HG03103 (cell line): Measurements from ENCODE around the gene FOXO1.
"Not testable (repeated sequence)": the region's sequence is repeated elsewhere in the genome, so short reads cannot be mapped to it uniquely, and the experiment has no call there.

Experiments
- ATAC-seq: cut with Tn5 transposase; IDR thresholded peaks from one replicate; pipeline ENCODE4 v1.9.1; 2021; ENCODE audit warnings: low read depth; ENCODE audit not compliant: unreplicated experiment

Gene FOXO1

DNA sequence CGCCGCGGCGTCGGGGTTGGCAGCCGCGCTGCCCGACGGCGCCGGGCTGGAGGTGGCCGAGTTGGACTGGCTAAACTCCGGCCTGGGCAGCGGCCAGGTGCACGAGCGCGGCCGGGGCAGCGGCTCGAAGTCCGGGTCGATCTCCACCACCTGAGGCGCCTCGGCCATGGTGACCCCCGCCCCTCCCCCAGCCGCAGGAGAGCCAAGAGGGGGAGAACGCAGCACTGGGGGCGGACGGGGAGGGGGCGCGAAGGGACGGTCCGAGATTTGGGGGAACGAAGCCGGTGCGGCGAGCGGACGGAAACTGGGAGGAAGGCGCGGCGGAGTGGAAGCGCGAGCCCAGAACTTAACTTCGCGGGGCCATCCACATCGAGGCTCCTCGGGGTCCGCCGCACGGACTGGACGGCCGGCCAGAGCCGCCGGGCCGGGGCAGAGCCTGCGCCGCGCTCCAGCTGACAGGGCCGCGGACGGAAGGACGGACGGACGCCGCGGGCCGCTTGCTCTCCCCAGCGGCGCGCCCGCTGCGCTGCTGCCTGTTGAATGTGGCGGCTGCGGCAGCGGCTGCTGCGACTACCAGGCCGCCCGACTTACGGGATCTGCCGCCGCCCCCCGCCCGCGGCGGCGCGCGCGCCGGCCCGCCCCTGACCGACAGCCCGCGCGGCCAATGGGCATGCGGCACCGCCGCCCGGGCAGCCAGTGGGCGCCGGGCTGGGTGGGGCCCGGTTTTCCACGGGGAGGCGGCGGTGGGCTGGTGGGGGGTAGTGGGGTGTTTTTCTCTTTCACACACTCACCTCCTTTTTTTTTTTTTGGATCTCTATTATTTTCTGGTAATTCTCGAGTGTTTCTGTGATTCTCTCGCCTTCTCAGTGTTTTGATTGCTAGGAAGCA is at the start of gene FOXO1:
TSS of gene FOXO1 (minus strand) at position 597 of the 888 bp plus-strand sequence. CDS start at position 168, 429 bp downstream.
- peak; percentile 48 for ATAC-seq

DNA sequence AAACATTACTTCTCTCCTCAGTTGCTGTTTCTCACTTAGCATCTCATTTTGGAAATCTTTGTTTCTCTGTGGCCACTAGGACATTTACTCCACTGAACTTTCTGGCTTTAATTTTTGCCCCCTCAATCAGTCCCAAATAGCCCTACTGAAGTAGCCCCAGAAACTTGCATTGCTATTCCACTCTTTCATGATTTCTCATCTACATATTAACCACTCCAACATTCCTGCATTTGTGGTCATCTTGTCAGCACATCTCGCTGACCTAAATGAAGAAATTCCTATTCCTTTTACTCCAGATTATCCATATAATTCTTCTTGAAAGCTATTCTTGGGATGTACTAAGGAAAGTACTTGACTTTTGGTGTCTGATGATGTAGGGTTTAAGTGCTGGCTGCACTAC is 48.0 kb upstream of the FOXO1 start:
- ATAC-seq = not testable (repeated sequence)

DNA sequence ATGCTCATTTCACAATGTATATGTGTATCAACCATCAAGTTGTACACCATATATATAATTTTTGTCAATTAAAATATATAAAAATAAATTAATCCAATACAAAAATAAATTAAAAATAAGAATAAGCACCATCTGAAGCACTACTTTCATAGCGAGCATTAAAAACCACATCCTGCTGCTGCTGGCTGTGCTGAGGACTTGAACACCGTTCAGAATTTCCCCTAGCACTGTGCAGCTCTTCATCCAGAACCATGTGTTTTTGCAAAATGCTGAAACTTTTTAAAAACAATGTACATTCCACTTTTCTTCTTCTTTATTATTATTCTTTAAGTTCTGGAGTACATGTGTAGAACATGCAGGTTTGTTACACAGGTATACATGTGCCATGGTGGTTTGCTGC is 40.0 kb upstream of the FOXO1 start:
- no peak for ATAC-seq

DNA sequence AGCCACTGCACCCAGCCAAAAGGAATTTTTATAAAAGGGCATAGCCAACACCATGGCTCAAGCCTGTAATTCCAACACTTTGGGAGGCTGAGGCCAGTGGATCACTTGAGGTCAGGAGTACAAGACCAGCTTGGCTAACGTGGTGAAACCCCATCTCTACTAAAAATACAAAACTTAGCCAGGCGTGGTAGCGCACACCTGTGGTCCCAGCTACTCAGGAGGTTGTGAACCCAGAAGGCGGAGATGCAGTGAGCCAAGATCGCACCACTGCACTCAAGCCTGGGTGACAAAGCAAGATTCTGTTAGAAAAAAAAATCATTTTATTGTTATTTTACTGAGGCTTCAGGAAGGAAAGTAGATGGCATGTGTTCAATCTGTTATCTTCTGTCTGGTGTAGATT is 31.3 kb upstream of the FOXO1 start:
- peak; percentile 61 for ATAC-seq

DNA sequence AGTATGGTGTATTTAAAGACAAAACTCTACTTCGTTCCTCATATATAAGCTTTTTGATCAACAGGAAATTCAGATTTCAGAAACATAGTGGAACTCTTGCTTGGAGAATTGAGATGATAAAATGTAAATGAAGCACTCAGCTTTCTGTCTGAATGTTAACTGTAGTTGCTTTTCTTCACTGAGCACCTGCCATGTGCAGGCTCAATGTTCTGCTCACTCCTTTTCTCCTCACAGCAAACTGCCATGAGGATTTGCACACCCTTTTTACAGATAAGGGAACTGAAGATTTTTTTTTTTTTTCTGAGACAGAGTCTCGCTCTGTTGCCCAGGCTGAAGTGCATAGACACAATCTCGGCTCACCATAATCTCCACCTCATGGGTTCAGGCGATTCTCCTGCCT is 28.0 kb upstream of the FOXO1 start:
- ATAC-seq = no peak

DNA sequence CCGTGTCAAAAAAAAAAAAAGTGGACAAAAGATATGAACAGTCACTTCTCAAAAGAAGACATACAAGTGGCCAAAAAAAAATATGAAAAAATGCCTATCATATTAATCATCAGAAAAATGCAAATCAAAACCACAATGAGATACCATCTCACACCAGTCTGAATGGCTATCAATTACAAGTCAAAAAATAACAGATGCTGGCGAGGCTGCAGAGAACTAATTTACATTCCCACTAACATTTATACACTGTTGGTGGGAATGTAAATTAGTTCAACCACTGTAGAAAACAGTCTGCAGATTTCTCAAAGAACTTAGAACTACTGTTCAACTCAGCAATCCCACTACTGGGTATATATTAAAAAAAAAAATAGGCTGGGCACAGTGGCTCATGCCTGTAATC is 26.5 kb upstream of the FOXO1 start:
- no peak for ATAC-seq

DNA sequence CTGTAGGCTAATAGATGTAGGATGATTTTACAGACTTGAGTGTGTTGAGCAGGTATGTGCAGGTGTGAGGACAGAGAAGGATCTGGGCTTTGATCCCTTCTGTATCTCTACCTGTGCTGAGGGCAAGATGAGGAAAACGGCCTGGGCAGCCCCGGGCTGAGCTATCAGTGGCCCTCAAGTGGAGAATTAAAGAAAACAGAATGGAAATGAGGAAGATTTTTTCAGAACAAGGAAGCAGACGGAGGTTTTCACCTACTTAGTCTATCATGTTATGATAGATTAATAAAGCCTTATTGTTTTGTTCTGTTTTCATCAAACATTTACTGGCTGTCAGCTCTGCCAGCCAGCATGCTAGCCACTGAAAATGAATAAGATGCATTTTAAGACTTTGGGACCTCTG is 22.3 kb upstream of the FOXO1 start:
- no peak for ATAC-seq

DNA sequence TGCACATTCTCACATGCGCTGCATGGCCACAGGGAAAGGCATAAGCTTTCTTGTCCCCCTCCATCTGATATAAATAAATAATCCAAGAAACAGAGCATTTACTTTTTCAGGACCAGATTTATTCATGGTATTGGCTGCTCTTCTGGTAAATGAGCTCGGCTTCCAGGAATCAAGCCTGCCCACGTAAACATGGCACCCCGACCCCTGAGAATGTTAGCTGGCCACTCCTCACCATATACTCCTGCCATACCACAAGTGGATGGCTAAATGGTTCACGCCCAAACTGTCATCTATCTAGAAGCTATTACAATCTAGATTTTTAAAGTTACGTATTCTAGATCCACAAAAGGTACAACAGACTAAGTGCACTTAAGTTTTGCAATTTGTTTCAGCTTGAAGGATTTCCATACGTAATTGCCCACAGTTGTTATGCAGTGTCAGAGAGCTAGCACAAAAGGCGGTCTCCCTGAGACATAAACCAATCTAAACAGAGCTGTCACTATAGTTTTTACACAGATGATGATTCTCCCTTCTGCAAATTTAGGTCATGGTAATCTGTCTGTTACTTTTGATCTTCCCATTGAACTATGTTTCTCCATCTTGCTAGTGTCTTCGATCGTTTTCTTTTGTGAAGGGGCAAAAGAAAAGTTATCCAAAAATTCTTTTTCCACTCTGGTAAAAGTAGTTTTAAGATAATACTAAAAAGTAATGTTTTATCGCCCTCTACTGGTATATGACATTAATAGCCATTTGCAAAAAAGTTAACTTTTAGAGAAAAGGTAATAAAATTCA is 16.2 kb upstream of the FOXO1 start:
- no peak for ATAC-seq

DNA sequence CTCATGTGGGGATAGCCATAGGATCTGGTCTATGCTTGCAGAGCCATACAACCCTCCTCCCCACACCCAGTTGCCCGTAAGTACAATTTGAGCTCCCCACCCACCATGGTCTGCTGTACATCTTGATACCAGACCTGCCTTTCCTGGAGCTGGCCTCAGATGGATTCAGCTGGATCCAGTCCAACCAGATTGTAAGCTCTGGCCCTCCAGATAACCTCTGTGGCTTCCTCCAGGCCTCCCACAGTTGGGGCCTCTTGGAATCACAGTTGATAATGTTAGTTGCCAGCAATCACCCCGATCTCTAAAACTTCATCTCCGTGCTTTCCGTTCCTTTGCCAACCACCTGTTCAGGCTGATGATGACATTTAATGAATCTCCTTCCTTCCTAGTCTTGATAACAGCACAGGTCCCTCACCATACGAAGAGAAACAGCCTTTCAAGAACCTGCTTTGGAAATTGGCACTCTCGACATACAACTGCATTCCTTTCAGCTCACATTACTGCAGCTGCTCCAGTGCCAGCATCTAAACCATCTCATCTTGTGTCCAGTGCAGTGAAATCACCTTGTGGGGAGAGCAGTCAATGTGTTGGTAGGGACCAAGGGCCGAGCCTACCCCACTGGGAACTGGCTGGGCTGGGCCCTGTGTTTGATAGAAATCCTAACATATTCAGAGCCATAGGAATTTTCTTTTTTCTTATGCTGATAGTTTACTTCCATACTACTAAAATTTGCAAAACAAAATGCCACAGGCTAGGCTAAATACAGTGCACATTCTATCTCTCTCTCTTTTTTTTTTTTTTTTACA is 15.1 kb upstream of the FOXO1 start:
- no peak for ATAC-seq

DNA sequence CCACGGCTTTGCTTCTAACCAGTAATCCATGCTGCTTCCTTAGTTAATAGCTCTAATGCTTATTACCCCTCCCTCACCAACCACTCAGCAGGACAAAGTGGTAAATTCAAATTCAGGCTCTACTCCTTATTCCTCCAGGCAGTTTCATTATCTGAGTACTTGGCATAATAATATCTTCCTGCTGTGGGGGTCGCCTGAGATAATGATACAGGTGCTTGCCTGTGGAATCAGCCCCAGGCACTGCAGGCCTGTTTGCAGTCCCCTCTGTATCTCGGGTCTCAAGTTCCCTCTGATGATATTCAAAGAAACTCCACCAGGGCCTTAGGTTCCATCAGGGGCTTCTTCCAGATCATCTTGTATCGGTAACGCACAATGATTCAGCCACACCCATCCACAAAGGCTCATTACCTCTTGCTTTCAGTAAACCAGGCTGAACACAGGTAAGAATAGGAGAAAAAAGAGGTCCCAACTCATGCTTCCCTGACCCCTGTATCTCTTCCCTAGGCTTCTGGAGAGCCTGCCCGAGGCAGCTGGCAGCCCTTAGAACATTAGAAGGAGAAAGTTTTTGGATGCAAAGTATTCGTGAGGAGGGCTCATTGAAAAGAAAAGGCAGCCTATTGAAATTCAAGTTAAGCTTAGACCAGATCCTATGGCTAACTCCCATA is 14.3 kb upstream of the FOXO1 start:
- ATAC-seq = no peak

DNA sequence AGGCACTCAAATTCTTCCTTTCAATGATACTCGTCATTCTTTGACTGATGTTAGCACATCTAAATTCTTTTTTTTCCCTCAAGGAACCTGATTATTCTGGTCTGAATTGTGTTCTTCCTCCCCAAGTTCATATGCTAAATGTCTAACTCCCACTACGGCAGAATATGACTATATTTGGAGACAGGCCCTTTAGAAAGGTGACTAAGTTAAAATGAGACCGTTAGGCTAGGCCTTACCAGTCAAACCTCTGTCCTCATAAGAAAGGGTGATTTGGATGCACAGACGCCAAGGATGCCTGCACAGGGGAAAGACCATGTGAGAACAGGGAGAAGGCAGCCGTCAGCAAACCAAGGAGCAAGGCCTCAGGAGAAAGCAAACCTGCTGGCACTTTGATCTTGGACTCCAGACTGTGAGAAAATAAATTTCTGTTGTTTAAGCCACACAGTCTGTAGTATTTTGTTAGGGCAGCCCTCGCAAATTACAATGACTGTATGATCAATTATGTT is 13.1 kb upstream of the FOXO1 start:
- no peak for ATAC-seq

DNA sequence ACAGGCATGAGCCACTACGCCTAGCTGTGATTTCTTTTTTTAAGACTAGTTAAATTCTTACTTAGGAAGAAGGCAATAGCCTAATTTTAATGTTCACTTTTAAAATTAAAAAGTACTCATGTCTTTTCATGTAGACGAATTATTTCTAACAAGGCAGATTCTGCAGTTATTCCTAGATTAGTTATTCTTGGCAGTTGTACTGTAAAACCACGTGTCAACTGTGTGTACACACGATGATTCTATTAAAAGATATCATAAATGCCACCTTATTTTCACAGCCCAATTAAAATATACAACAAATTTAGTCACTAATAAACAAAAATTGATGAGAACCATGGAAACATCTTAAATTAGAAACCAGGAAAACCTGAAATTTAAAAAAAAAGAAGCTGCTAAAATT is 10.6 kb upstream of the FOXO1 start:
- ATAC-seq = no peak

DNA sequence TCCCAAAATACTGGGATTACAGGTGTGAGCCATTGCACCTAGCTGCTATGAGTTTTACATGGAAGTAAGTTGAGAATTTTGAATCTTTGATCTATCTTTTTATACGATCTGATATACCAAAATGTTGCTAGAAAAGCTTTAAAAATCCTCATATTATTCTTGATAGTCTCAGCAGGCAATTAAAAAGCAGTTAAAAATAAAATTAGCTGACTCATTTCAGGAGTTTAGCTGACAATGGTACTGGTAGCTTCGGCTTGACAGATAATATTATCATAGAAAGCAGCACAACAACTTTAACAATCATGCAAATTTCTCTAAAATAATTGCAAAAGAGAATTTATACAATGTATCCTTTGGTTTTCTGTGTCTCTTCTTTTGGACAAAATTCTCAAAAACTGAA is 9.6 kb upstream of the FOXO1 start:
- no peak for ATAC-seq

DNA sequence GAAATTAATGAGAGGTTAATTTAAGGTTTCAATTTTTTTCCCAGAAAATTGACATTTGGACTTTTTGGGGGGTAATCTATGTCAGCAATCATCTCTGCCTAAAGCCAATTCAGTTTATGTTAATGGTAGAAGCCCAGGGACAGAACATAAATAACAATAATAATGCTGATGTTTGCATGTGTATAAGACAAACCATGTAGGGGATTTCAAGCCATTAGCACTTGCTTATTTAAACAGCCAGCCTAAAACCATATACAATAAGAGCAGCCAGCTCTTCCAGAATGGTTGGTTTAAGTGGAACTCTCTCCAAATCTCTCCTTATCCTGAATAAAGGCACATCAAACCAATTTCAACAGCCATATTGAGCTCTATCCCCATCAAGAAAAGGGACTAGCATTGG is 7.0 kb upstream of the FOXO1 start:
- ATAC-seq = no peak

DNA sequence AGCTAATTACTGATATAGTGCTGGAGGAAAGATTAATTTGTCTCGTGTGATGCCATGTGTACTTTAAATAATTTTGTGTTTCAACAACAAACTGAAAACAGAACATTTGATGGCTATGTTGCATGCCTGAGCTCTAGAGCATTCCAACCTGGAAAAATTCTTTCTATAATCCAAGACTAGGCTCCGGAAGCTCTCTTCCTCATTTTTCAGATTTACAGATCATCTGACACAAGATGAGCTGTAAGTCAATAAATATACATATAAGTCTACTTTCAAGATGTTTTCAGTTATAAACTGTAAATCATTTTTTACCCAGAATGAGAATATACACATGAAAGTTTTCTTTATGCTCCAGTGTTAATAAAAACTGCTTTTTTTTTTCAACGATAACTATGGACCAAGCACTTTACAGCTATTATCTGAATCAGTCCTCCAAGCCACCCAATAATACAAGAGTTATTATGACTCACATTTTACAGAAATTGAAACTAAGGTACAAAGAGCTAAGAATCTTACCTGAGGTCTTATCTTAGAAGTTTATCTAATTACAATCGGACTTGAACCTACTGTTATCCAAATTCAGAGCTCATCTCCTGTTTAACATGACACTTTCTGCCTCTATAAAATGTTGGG is 6.4 kb upstream of the FOXO1 start:
- no peak for ATAC-seq

DNA sequence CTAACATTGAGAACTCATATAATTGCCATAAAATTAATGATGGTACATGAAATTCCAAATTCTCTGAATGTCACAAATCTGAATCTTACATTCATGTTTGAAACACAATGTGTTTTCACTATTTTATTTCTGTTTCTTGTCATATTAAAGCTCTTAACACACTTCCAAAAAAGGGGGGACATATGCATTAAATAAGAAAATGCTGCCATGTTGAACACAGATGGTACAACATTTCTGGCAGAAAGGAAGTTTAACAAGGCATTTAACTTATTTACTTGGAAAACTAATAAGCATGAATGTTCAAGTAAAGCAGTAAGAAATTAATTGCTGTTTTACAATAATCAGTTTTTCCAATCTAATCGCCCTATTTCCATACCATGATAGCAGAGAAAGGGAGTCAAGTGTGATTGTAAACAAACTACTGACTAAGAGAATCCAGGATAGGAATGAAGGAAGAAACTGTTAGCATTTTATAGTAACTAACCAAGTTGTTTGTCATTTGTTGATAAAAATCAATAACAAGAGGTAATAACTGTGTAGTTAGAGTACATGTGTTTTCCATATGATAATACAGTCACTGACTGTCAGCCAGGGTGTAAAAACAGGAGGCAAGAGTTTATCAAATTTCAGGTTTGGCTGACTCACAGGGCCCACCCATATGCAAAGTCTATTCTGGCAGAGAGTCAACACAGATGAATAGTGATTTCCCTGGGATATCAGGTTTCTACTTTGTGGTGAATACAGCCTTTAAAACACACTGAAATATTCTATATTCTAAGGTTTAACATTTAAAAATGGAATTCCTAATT is 5.7 kb upstream of the FOXO1 start:
- ATAC-seq = no peak

DNA sequence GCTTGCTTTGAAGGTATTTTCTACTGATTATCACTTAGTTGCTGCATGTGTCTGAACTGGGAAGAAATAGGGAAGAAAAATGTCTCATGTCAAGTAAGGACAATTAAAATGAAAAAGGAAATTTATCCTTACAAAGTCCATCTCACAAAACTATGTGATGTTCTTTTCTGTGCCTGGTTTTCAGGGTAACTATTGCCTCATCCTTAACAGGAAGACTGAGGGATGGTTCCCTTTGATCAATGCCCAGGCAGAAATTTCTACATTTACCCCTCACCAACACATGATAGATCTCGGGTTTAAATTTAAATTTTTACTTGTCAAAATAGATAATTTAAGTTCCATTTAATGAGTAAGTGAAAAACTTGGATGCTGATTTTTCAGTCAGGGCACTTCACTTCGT is 3.9 kb upstream of the FOXO1 start:
- ATAC-seq = no peak

DNA sequence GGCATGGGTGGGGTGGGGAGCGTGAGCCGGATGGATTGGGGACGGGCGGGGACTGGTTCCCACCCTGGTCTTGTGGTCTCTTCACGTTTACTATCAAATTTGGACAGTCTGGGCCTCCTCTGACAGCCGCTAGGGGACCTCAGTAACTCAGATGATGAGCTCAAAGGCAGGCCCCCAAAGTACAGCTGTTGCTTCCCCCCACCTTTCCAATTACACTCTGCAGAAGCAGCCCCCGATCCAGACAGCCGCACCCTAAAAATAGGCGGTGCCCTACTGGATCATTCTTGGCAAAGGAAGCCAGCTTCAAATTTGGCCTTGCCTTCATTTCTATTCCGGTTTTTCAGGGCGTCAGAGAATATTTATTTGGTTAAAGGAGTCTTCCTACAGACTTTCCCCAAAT is 1.9 kb upstream of the FOXO1 start:
- no peak for ATAC-seq

DNA sequence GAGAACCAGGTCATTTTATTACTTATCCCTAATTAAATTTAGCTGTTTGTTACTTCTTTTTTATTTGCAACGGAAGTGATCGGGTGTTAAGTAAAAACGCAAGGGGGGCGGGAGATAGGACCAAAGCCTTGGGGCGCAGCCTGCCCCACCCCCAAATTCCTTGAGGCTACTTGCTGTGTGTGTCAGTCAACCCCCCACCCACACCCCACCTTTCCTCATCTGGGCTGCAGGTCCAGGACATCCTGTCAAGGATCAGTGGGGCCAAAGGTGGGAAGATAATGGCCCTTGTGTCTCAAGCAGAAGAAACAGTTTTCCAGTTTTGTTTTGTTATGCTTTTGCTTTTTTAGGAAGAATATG is 1.2 kb upstream of the FOXO1 start:
- ATAC-seq = no peak
